HG02623 (cell line): ENCODE measurements around the gene MANSC1.
"Not testable (repeated sequence)": the region's sequence is repeated elsewhere in the genome, so short reads cannot be mapped to it uniquely, and the experiment has no call there.

Experiments used
- ATAC-seq: cut with Tn5 transposase; IDR thresholded peaks from one replicate; pipeline ENCODE4 v1.9.1; 2021; ENCODE audit warnings: moderate library complexity; ENCODE audit not compliant: unreplicated experiment

The MANSC1 gene

DNA sequence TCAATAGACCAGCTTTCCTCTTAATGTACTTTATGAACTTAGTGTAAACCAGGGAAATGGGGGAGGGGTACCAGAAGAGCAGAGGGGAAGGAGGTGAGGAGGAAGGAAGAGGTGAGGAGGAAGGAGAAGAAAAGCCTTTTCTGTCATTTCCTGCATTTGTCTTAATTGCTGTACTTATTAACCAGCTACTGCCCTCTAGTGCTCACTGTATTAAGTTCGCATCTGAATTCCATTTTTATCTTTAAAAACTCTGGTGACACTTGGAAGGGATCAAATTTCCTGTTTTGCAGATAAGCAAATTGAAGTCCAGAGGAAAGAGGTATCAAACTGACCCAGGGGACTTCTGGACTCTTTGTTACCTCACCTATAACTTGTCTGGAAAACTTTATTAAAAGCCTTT is 22.2 kb downstream of the MANSC1 start:
- ATAC-seq: no peak

DNA sequence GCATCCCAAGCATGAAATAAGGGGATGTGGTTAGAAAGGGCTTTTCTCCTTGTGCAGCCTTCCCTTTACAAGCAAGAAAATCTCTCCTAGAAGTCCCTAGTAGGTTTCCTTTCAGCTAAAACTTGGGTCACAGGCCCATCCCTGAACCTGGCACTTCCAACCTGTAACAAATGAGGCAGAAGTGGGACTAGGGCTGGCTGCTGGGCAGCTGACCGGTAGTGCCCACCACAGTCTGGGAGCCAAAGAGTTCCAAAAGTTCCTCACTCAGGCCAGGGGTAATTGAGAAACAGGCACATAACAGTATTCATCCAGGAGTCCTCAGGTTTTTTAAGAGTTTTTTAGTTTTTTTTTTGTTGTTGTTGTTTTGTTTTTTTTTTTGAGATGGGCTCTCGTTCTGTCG is 23.8 kb downstream of the MANSC1 start:
- ATAC-seq: no peak

DNA sequence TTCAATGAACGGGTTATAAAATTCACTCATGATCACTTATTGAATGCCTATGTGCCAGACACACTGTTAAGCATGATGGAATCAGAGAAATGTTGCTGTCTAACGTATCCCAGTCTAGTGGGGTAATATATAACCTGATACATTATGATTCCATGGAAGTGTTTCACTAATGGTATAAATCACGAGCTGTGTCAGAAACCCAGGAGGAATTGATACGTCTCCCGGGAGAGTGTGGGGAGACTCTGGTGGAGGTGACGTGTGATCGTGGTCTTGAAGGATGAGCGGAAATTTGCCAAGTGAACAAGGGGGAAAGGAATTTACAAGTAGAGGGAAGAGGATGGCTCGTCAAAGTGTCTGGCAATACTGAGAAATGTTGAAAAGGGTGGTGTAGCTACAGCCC is 26.5 kb downstream of the MANSC1 start:
- ATAC-seq: no peak

DNA sequence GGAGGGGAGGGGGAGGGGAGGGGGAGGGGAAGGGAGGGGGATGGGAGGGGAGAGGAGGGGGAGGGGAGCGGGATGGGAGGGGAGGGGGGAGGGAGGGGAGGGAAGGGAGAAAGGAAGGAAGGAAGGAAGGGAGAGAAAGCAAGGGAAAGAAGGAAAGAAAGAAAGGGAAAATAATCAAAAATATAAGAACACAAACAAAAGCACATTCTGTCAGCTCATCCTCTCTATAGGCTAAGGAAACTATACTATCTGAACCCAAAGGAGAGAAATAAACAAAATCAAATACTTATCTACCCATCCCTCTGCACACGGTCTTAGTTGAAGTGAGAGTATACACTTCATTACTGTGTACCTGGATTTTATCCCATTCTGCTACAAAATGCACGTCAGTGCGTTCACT is 26.9 kb downstream of the MANSC1 start:
- no peak for ATAC-seq

DNA sequence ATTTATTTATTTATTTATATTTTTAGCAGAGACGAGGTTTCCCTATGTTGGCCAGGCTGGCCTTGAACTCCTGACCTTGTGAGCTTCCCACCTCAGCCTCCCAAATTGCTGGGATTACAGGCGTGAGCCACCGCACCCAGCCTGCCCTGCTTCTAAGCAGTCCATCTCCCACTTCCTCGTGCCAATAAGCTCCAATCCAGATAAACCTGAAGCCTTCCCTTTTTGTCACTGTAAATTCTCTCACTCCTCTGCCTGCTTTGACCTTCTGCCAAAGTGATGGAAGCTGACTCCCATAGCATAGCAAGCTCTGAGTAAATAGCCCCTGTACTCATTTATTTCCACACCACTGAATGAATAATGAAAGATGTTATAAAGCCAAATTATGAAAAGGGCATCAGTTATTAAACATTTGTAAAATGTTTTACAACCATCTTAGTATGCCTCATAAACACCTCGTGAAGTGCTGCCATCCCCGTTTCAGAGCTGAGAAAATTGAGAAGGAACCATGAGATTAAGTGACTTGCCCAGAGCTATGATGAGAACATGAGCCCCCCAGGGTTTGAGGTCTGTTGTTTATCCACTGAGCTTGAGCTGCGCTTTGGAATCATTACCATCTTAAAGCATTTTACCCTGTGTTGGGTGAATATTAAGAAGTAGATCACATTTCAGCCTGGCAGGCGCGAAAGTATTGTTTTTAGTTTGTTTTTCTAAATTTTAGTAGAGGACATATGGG is 30.4 kb downstream of the MANSC1 start:
- no peak for ATAC-seq

DNA sequence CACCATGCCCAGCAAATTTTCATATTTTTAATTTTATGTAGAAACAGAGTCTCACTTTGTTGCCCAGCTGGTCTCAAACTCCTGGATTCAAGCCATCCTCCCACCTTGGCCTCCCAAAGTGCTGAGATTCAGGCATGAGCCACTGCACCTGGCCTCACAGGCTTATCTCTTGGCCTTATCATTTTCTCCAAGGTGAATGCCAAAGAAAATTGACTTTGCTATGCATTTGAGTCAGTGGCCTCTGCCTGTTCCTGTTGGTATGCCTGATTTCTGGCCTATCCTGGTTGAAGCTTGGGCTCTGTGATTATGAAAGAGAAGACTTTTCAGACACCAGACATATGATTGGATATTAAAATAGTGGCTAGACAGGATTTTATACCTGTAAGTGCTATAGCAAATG is 34.2 kb downstream of the MANSC1 start:
- ATAC-seq: no peak

DNA sequence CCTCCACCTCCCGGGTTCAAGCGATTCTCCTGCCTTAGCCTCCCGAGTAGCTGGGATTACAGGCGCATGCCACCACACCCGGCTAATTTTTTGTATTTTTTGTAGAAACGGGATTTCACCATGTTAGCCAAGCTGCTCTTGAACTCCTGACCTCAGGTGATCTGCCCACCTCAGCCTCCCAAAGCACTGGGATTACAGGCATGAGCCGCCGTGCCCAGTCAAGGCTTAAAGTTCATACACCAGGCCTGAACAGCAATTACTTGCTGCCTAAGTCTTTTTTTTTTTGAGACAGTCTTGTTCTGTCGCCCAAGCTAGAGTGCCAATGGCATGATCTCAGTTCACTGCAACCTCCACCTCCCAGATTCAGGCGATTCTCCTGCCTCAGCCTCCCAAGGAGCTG is 39.3 kb downstream of the MANSC1 start:
- ATAC-seq: not testable (repeated sequence)

DNA sequence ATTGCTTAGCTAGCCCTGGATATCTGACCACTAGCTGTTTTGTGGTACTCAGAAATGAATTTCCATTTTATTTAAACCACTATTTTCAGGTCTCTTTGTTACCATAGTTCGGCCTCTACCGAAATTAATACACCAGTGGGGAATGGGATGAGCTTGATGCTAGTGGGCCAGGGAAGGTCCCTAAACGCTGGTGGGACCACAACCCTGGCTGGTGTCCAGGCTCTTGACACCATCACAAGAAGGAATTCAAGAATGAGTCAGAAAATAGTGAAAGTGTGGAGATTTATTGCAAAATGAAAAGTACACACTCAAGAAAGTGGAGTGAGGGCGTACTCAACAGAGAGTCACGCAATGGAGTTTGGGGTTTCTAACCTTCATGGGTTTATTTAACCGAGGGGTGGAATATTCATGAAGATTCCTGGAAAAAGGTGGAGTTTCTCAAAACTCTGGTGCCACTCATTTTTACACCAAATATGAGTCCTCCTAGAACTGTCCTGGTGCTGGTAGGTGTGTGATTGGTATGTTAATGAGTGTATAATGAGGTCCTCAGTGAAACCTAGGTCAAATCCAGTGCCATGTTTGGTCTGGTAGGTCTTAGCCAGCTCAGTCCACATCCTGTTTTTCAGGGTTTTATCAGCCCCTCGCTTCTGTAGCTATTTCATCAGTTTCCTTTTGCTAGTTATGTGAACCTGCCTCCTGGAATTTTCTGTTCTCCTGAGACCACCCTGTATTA is 44.3 kb downstream of the MANSC1 start:
- no peak for ATAC-seq

DNA sequence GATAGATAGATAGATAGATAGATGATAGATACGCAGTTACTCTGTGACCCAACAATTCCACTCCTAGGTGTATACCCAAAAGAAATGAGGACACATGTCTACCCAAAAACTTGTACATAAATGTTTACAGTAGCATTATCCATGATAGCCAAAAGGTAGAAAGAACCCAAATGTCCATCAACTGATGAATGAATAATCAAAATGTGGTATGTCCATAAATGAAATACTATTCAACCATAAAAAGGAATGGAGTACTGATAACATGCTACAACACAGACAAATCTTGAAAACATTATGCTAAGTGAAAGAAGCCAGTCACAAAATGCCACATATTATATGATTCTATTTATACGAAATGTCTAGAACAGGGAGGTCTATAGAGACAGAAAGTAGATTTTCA is 47.1 kb downstream of the MANSC1 start:
- no peak for ATAC-seq

DNA sequence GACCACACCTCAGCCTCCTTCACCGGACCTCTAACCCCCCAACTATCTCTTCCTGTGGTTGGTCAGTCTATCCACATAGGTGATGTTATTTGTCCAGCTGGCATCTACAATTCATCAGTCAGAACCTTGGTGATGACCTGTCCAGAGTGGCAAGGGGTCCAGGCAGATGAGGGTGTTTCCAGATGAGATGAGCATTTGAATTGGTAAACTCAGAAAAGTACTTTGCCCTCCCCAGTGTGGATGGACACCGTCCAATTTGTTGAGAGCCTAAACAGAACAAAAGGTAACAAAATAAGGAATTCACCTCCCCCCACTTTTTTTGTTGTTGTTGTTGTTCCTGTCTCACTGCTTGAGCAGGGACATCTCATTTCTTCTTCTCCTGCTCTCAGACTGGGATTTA is 48.9 kb downstream of the MANSC1 start:
- ATAC-seq: no peak

DNA sequence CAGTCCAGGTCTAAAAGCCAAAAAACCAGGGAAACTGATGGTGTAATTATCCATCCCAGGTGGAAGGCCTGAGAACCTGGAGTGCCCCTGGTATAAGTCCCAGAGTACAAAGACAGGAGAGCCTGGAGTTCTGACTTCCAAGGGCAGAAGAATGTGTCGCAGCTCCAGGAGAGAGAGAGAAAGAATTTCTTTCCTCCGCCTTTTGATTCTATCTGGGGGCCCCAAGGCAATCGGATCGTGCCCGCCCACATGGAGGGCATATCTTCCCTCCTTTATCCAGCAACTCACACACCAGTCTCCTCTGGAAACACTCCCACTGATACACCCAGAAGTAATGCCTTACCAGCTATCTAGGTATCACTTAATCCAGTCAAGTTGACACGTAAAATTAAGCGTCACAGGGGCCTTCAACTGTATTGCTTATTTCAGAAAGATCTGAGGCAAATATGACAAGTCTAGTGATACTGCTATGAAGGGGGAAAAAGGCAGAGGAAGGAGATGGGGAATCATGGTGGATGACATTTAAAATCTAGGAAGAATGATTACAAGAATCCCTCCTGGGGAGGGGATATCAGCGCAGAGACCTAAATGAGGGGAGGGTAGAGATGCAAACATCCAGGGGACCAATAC is 52.7 kb downstream of the MANSC1 start:
- no peak for ATAC-seq

DNA sequence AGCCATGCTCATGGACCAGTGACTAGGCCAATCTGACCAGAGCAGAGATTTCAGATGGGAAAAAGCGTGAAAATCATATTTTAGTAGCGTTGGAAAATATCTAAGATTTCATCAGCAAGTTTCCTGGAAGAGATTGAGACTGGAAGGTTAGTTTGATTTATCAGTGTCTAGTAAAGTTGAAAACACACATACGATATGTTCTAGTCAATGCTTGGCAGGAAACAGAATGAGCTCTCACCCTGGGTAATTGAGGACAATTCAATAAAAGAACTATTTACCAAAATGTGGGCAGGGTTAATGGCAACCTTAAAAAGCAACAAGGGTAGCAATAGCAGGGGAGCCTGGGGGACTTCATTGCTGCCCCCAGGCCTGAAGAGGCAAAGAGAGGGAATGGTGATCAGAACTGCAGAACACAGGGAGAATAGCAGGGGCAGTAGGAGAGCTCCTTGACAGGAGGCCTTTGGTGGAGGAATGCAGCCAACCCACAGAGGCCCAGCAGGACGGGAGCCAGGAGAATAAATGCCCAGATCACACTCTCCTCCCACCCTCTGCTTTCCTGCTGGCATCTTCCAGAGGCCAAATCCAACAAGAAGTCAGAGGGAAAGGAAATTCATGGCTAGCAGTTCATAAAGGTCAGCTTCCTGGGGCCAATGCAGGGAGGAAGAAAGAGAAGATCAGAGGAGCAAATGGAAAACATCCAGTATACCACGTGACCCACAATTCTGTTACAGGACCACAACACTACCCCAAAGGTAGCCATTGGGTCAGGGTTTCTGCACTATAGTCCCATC is 55.6 kb downstream of the MANSC1 start:
- no peak for ATAC-seq

DNA sequence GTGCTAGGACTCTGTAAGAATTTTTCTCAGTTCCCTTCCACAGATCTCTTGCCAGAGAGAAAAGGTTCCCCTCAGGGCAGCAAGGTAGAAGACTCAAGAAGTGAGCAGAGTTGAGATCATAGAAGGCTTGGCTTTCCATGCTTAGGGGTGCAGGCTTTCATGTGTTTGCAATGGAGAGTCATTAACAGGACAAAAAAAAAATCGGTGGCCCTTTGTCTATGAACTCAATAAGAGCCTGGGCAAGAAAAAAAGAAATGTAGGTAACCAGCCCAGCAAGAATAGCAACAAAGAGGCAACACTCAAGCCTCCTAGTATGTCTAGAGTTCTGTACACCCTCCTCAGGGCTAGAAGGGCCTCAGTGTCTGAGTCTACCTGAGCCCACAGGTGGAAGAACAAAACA is 59.8 kb downstream of the MANSC1 start:
- ATAC-seq: no peak

DNA sequence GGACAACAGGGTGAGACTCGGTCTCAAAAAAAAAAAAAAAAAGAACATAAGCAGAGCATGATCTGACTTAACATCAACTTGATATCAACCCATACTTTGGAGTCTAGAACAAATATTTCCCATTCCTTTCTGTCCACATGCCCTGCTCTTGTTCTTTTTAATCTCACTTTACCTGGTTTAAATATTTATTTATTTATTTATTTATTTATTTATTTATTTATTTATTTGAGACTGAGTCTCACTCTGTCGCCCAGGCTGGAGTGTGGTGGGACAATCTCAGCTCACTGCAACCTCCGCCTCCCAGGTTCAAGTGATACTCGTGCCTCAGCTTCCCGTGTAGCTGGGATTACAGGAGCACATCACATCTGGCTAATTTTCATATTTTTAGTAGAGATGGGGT is 63.6 kb downstream of the MANSC1 start:
- no peak for ATAC-seq

DNA sequence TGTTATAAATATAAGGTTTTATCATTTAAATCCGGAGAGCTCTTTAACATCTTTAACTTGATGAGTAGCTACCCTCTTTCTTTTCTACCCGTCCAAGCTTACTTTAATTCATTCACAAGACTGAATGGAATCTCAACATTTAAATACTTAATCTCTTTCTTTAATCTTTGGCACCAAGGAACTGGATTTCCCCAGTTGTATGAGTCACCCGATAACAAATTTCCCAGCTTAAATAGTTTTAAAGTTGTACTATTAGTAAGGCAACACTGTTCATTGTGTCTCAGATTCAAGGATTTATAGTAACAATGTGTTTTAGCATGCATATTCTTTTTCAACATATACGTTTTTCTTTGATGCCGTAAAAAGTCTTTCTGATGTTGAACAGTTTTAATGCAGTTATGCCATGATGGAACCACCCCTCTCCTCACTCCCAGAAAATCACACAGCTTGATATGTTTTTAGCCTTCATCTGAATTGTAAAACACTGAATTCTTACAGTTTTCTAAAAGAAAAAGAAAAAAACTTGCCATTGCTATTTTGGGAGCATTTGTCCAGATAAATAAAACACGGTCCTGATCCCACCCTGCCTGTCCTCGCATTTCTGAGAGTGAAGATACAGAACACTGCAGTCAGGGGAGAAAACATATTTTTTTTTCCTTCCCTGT is 67.1 kb downstream of the MANSC1 start:
- no peak for ATAC-seq

DNA sequence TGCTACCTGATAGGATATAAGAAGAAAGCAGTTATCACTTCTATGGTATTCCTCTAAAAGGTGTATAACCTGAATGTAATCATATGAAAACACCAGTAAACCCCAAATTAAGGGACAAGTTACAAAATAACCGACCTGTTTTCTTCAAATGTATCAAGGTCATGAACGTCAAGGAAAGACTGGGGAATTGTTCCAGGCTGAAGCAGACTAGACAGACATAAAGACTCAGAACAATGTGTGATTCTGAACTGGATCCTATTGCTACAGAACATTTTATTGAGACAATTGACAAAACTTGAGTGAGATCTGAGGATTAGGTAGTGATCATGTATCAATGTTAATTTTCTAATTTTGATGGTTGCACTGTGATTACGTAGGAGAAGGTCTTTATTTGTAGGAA is 67.8 kb downstream of the MANSC1 start:
- ATAC-seq: no peak

DNA sequence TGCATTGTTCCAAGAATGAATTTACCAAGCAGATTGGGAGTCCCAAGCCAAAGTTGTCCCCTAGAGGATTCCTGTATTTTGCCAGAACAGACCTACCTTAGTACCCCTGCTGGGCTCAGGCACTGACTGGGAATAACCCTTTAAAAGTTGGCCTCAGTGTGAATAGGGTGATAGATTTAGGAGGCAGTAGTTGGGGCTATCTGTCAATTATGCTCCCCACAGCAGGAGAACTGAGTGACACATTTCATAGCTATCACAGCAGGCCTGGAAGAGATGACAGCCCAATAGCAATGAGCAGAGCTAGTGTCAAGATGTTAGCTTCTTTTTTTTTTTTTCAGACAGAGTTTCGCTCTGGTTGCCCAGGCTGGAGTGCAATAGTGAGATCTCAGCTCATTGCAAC is 68.9 kb downstream of the MANSC1 start:
- ATAC-seq: no peak

DNA sequence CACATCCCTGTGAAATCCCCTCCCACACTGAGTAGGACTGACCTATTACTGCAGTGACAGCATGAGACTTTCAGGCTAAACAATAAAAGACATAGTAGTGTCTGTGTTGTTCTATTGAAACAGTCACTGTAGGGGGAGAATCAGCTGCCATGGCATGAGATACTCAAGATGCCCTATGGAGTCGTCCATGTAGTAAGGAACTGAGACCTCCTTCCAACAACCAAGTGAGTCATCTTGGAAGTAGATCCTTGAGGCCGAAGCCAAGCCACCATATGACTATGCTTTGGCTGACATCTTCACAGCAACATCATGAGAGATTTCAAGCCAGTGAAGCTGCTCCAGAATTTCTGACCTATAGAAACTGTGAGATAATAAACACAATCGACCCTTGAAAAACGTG is 71.1 kb downstream of the MANSC1 start:
- no peak for ATAC-seq
